Cardiac atrium fibroblast (primary cell): Measurements from ENCODE around the gene MCM3. TPM values are rescaled to one million over a fixed set of nuclear protein-coding genes. Genes with fewer than 3 reads are reported as not detected.

ENCODE experiments used
- total RNA-seq: library from RNA; depleted of rRNA; stranded (reverse); fragments of >200 nt; gene quantifications from 2 replicates; pipeline ENCODE4 v1.2.3, GENCODE V29; 2015

The MCM3 gene
- total RNA-seq: 22.7 and 25.8 TPM in 2 replicates

DNA sequence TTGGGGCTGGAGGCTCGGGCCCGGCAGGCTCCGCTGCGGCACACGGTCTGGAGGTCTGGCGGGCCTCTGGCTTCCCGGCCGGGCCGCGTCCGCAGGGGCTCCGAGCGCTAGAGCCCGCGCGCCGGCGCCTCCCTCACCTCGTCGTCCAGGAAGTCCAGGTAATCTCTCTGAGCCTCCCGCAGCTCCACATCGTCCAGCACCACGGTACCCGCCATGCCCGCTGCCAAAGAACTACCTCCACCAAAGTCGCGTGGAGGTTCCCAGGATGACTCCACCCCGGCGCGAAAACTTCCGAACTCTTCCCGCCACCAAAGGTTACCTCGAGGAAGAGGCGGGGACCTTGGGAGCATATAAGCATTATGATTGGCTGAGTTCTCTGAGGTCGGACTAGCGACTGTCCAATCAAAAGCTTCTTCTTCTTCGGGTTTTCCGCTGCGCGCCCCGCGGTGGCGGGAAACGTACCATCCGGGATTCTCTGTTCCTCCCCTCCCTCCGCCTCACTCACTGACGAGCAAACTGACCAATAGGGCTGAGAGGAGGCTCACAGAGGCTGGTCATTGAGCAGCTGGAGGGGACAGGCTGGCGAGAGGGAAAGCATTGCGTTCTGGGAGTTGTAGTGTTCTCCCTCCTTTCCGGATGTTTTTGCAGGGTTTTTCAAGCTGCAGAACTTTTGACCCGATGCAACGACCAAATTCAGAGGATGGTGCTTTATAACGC is at the start of gene MCM3:
Gene MCM3, minus strand, starts transcription at position 283 of the 717 bp plus-strand sequence. Its CDS starts 68 bp downstream, at position 215.

DNA sequence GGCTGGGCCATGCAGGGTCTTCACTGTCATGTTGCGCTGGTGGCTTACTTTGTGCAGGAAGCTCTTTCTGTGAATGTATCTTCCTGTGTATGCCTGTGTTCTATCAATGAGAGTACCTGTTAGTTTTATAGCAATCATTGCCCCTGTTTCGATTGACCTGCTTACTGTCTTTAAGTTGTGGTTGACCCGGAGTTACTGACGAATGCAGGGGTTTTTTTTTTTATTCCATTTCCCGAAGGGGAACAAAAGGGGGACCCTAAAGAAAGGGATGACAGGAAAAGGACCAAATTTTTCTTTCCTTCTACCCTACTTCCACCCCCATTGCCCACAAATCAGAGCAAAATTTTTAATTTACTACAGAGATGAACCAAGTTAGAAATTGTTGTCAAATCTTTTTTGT is 40.1 kb downstream of the MCM3 start, which contains the start of gene IL17F:
Gene IL17F, minus strand, starts transcription at position 101 of the 400 bp plus-strand sequence. Its CDS starts 71 bp downstream, at position 30.

Other genes with a start within 250 kb of the MCM3 start
- not detected in 2 replicates for gene PKHD1, start 197.1 kb downstream of the MCM3 start, total RNA-seq
- gene IL17A, start 98.4 kb downstream of the MCM3 start, total RNA-seq: not detected in 2 replicates
- gene IL17F, start 40.2 kb downstream of the MCM3 start, total RNA-seq: not detected in 2 replicates
- 2.8 and 2.9 TPM in 2 replicates for gene PAQR8, start 77.4 kb upstream of the MCM3 start, total RNA-seq
- gene EFHC1, start 135.6 kb upstream of the MCM3 start, total RNA-seq: 9.9 and 17.0 TPM in 2 replicates